HEK293 (cell line): Measurements from ENCODE around the gene KIAA1671.

Experiments used
- KLF16 ChIP-seq: fragments of 450-650 bp; formaldehyde crosslinking; IDR thresholded peaks from 2 replicates; pipeline ENCODE4 v1.5.1; 2017; ENCODE audit warnings: missing biosample characterization, missing genetic modification characterization
- PRDM10 ChIP-seq: fragments of 450-650 bp; formaldehyde crosslinking; IDR thresholded peaks from 2 replicates; pipeline ENCODE4 v1.5.1; 2016; ENCODE audit warnings: missing biosample characterization, missing genetic modification characterization
- SETDB1 ChIP-seq: IDR thresholded peaks from one replicate; pipeline ENCODE4 v1.6.1; 2017; ENCODE audit warnings: mild to moderate bottlenecking, low read length, moderate library complexity, mixed read lengths; ENCODE audit not compliant: insufficient read length
- ZBTB7A ChIP-seq: fragments of 450-650 bp; formaldehyde crosslinking; IDR thresholded peaks from 2 replicates; pipeline ENCODE4 v1.5.1; 2016; ENCODE audit warnings: low read depth, missing biosample characterization, missing genetic modification characterization
- ZEB2 ChIP-seq: fragments of 450-650 bp; formaldehyde crosslinking; IDR thresholded peaks from 2 replicates; pipeline ENCODE4 v1.5.1; 2016; ENCODE audit warnings: missing biosample characterization, missing genetic modification characterization
- ZNF138 ChIP-seq: fragments of 450-650 bp; formaldehyde crosslinking; IDR thresholded peaks from 2 replicates; pipeline ENCODE4 v1.5.1; 2016; ENCODE audit warnings: missing biosample characterization, missing genetic modification characterization, borderline replicate concordance
- ZNF266 ChIP-seq: fragments of 450-650 bp; formaldehyde crosslinking; IDR thresholded peaks from 2 replicates; pipeline ENCODE4 v1.5.1; 2016; ENCODE audit warnings: missing biosample characterization, missing genetic modification characterization, low read depth
- ZNF335 ChIP-seq: fragments of 450-650 bp; formaldehyde crosslinking; conservative IDR thresholded peaks from 2 replicates; pipeline ENCODE4 v1.5.1; 2016; ENCODE audit warnings: missing biosample characterization, missing genetic modification characterization
- TF ChIP-seq, protein P1 (sequence below): fragments of 450-650 bp; formaldehyde crosslinking; IDR thresholded peaks from 2 replicates; pipeline ENCODE4 v1.5.1; 2016; ENCODE audit warnings: missing biosample characterization, missing genetic modification characterization
- TF ChIP-seq, protein P2 (sequence below): fragments of 450-650 bp; formaldehyde crosslinking; IDR thresholded peaks from 2 replicates; pipeline ENCODE4 v1.5.1; 2016; ENCODE audit warnings: missing biosample characterization, missing genetic modification characterization
- TF ChIP-seq, protein P3 (sequence below): fragments of 450-650 bp; formaldehyde crosslinking; IDR thresholded peaks from 2 replicates; pipeline ENCODE4 v1.5.1; 2016; ENCODE audit warnings: missing biosample characterization, missing genetic modification characterization
- TF ChIP-seq, protein P4 (sequence below): sonication (generic); formaldehyde crosslinking; IDR thresholded peaks from 2 replicates; pipeline ENCODE4 v1.8.1; 2022; ENCODE audit warnings: mild to moderate bottlenecking, moderate library complexity, missing genetic modification reagents
- TF ChIP-seq, protein P5 (sequence below): fragments of 450-650 bp; formaldehyde crosslinking; IDR thresholded peaks from 2 replicates; pipeline ENCODE4 v1.5.1; 2017; ENCODE audit warnings: missing biosample characterization, missing genetic modification characterization

DNA sequence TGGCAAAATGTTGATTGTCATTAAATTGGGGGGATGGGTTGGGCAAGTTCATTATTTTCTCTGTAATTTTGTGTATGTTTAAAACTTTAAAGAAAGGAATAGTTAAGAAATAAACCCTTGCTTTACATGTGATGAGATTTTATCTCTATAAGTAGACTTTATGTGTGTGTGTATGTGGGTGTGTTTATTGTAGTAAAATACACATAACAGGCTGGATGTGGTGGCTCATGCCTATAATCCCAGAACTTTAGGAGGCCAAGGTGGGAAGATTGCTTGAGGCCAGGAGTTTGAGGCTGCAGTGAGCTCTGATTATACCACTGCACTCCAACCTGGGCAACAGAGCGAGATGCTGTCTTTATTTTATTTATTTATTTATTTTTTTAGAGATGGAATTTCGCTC, 83.2 kb downstream of the KIAA1671 start:
- TF ChIP-seq ZEB2 (tag by site-specific recombination) (no peak), KLF16 (tag by site-specific recombination) (no peak), ZNF138 (tag by site-specific recombination) (no peak), PRDM10 (tag by site-specific recombination) (no peak), ZNF266 (tag by site-specific recombination) (no peak), ZNF335 (no peak), ZBTB7A (tag by site-specific recombination) (no peak), SETDB1 (no peak)
- TF ChIP-seq, protein P1, sequence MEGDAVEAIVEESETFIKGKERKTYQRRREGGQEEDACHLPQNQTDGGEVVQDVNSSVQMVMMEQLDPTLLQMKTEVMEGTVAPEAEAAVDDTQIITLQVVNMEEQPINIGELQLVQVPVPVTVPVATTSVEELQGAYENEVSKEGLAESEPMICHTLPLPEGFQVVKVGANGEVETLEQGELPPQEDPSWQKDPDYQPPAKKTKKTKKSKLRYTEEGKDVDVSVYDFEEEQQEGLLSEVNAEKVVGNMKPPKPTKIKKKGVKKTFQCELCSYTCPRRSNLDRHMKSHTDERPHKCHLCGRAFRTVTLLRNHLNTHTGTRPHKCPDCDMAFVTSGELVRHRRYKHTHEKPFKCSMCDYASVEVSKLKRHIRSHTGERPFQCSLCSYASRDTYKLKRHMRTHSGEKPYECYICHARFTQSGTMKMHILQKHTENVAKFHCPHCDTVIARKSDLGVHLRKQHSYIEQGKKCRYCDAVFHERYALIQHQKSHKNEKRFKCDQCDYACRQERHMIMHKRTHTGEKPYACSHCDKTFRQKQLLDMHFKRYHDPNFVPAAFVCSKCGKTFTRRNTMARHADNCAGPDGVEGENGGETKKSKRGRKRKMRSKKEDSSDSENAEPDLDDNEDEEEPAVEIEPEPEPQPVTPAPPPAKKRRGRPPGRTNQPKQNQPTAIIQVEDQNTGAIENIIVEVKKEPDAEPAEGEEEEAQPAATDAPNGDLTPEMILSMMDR (tag by site-specific recombination): no peak
- TF ChIP-seq, protein P2, sequence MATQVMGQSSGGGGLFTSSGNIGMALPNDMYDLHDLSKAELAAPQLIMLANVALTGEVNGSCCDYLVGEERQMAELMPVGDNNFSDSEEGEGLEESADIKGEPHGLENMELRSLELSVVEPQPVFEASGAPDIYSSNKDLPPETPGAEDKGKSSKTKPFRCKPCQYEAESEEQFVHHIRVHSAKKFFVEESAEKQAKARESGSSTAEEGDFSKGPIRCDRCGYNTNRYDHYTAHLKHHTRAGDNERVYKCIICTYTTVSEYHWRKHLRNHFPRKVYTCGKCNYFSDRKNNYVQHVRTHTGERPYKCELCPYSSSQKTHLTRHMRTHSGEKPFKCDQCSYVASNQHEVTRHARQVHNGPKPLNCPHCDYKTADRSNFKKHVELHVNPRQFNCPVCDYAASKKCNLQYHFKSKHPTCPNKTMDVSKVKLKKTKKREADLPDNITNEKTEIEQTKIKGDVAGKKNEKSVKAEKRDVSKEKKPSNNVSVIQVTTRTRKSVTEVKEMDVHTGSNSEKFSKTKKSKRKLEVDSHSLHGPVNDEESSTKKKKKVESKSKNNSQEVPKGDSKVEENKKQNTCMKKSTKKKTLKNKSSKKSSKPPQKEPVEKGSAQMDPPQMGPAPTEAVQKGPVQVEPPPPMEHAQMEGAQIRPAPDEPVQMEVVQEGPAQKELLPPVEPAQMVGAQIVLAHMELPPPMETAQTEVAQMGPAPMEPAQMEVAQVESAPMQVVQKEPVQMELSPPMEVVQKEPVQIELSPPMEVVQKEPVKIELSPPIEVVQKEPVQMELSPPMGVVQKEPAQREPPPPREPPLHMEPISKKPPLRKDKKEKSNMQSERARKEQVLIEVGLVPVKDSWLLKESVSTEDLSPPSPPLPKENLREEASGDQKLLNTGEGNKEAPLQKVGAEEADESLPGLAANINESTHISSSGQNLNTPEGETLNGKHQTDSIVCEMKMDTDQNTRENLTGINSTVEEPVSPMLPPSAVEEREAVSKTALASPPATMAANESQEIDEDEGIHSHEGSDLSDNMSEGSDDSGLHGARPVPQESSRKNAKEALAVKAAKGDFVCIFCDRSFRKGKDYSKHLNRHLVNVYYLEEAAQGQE (tag by site-specific recombination): no peak
- TF ChIP-seq, protein P3, sequence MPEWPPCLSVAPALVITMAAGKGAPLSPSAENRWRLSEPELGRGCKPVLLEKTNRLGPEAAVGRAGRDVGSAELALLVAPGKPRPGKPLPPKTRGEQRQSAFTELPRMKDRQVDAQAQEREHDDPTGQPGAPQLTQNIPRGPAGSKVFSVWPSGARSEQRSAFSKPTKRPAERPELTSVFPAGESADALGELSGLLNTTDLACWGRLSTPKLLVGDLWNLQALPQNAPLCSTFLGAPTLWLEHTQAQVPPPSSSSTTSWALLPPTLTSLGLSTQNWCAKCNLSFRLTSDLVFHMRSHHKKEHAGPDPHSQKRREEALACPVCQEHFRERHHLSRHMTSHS (tag by site-specific recombination): no peak
- TF ChIP-seq, protein P4, sequence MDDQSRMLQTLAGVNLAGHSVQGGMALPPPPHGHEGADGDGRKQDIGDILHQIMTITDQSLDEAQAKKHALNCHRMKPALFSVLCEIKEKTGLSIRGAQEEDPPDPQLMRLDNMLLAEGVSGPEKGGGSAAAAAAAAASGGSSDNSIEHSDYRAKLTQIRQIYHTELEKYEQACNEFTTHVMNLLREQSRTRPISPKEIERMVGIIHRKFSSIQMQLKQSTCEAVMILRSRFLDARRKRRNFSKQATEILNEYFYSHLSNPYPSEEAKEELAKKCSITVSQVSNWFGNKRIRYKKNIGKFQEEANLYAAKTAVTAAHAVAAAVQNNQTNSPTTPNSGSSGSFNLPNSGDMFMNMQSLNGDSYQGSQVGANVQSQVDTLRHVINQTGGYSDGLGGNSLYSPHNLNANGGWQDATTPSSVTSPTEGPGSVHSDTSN (CRISPR knock-in tag): no peak
- TF ChIP-seq, protein P5, sequence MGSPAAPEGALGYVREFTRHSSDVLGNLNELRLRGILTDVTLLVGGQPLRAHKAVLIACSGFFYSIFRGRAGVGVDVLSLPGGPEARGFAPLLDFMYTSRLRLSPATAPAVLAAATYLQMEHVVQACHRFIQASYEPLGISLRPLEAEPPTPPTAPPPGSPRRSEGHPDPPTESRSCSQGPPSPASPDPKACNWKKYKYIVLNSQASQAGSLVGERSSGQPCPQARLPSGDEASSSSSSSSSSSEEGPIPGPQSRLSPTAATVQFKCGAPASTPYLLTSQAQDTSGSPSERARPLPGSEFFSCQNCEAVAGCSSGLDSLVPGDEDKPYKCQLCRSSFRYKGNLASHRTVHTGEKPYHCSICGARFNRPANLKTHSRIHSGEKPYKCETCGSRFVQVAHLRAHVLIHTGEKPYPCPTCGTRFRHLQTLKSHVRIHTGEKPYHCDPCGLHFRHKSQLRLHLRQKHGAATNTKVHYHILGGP: no peak
